Measurements from ENCODE around the gene UFD1. TPM values are rescaled to one million over a fixed set of nuclear protein-coding genes. Genes with fewer than 3 reads are reported as not detected.
"Not testable (repeated sequence)": the region's sequence is repeated elsewhere in the genome, so short reads cannot be mapped to it uniquely, and the experiment has no call there.

UFD1 gene
- total RNA-seq, 2 experiments from 2014 or later: 58.2 to 68.7 TPM

DNA sequence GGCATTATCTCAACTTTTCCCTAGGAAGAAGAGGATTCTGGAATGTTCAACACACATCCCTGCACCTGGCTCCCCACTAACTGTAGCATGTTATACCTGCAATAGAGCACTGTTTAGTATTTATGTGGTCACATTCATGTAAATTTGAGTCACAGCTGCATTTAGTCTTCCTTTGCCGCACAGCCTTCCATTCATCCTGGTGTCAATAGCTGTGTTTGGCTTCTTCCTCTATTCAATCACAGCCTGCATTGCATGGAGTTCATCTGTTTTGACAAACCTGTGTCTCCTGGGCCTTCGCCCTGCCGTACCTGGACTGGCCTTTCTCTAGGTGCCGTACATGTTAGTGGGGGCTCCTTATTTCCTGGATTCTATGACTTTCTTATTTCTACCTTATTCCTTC is 27.4 kb downstream of the UFD1 start:
- DNase-seq (no peak), ATAC-seq (ENCODE audit: low read depth) (no peak)
- Mint-ChIP-seq H3K36me3 (peaks cover 5% of the 10 kb centered on the region), H3K9me3 (no peaks in the 10 kb centered on the region), H3K4me3 (no peak overlapping the region), H3K4me1 (peaks cover 17% of the 10 kb centered on the region), H3K27me3 (no peaks in the 10 kb centered on the region), H3K27ac (no peak overlapping the region)
- POLR2A ChIA-PET: no interaction called here

GRCh38 chr22:19450363-19451175 is 28.4 kb downstream of the UFD1 start:
- Mint-ChIP-seq H3K4me3 (no peak overlapping the region), H3K36me3 (peaks cover 4% of the 10 kb centered on the region), H3K27me3 (no peaks in the 10 kb centered on the region), H3K9me3 (no peaks in the 10 kb centered on the region), H3K27ac (no peak overlapping the region), H3K4me1 (peaks cover 19% of the 10 kb centered on the region)
- DNase-seq (no peak), ATAC-seq (ENCODE audit: low read depth) (no peak)
- POLR2A ChIA-PET: interaction anchor here (1.1 kb wide), 1 partner anchor 19 kb away, joined by 4 read pairs; the partner anchor contains the start of gene HIRA

- POLR2A ChIA-PET: no interaction called here
- DNase-seq: no peak
- Mint-ChIP-seq H3K36me3 (peaks cover 8% of the 10 kb centered on the region), H3K27ac (no peak overlapping the region), H3K27me3 (no peaks in the 10 kb centered on the region), H3K9me3 (no peaks in the 10 kb centered on the region), H3K4me1 (peaks cover 27% of the 10 kb centered on the region), H3K4me3 (no peak overlapping the region)
- no peak for ATAC-seq (ENCODE audit: low read depth)
These were observed 29.6 kb downstream of the UFD1 start for GRCh38 chr22:19449422-19449767.

GRCh38 chr22:19448739-19449421 is 30.1 kb downstream of the UFD1 start:
- Mint-ChIP-seq H3K36me3 (peaks cover 9% of the 10 kb centered on the region), H3K27ac (peak overlapping the region; percentile 97), H3K4me3 (peak overlapping the region; percentile 97), H3K9me3 (no peaks in the 10 kb centered on the region), H3K4me1 (peaks cover 29% of the 10 kb centered on the region), H3K27me3 (no peaks in the 10 kb centered on the region)
- DNase-seq (no peak), ATAC-seq (ENCODE audit: low read depth) (no peak)
- POLR2A ChIA-PET: interaction anchor here (2.4 to 5.0 kb wide), 2 partner anchors 15 to 31 kb away, joined by 7 to 70 read pairs; partner anchors contain the start of genes CDC45, HIRA, MRPL40 and UFD1

DNA sequence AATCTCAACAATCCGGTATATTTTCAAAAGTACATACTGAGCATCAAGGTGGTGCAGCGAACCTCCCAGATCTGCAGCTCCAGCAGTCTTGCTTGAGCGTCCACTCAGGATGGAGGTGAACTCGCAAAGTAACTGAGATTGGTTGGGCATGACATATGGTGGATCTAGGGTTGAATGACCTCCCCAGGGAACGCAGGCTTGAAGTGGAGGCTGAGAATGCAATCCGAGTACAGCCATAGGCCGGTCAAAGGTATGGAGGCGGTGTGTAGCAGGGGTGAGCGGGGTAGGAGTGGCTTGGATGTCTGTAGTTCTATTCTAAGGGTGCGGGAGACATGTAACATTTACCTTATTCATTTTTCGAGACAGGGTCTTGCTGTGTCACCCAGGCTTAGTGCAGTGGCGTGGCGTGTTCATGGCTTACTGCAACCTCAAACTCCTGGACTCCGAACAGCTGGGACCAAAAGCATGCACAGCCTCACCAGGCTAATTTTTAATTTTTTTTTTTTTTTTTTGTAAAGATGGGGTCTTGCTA is 30.9 kb downstream of the UFD1 start:
- Mint-ChIP-seq H3K4me1 (peaks cover 31% of the 10 kb centered on the region), H3K9me3 (no peaks in the 10 kb centered on the region), H3K36me3 (peaks cover 11% of the 10 kb centered on the region), H3K4me3 (peak overlapping the region; percentile 97), H3K27me3 (no peaks in the 10 kb centered on the region), H3K27ac (peak overlapping the region; percentile 97)
- DNase-seq (no peak), ATAC-seq (ENCODE audit: low read depth) (peak; percentile 25)
- POLR2A ChIA-PET: interaction anchor here (1.0 to 5.0 kb wide), 5 partner anchors 14 to 304 kb away, joined by 3 to 70 read pairs (median 4); partner anchors contain the start of genes CDC45, ESS2, HIRA and MRPL40

DNA sequence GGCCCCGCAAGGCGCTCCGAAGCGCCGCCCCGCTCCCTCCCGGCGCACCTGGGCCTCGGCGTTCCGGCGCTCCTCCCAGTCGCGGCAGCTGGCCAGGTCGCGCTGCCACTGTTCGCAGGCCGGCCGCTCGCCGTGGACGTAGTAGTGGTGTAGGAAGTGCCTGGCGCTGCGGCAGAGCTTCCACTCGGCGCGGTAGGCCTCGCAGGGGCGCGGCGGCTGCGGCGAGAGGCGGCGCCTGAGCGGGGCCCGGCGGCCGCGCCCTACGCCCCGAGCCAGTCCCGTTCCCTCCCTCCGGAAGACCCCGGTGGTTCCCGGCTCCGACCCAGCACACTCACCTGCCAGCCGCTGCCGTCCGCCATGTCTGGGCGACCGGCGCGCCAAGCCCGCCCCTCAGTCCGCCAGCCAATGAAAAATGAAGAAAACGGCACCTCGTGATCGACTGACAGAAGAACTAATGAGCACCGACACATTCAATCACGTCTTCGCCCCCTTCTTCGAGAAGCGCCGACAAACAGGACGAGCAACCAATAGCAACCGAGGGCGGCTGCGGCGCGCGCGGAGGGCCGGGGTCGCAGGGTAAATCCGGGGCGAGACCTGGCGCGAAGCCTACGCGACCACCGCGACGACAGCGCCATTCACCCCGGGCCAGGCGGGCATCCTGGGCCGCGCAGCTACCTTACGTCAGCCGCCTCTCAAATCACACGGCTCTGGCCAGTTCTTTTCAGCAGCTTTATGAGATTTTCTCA is 31.5 kb downstream of the UFD1 start, which contains the start of gene C22orf39:
Gene C22orf39, minus strand, starts transcription at position 382 of the 746 bp plus-strand sequence. Its CDS starts 23 bp downstream, at position 359.
- DNase-seq (peak; percentile 84), ATAC-seq (ENCODE audit: low read depth) (peak; percentile 93)
- Mint-ChIP-seq H3K36me3 (peaks cover 11% of the 10 kb centered on the region), H3K27me3 (no peaks in the 10 kb centered on the region), H3K27ac (peak within 1 kb of the TSS; percentile 97), H3K9me3 (no peaks in the 10 kb centered on the region), H3K4me3 (peak within 1 kb of the TSS; percentile 97), H3K4me1 (peaks cover 33% of the 10 kb centered on the region)
- POLR2A ChIA-PET: interaction anchor here (1.0 to 5.0 kb wide), 7 partner anchors 14 to 303 kb away, joined by 3 to 70 read pairs (median 3); partner anchors contain the start of genes CDC45, CLTCL1, ESS2 and HIRA

DNA sequence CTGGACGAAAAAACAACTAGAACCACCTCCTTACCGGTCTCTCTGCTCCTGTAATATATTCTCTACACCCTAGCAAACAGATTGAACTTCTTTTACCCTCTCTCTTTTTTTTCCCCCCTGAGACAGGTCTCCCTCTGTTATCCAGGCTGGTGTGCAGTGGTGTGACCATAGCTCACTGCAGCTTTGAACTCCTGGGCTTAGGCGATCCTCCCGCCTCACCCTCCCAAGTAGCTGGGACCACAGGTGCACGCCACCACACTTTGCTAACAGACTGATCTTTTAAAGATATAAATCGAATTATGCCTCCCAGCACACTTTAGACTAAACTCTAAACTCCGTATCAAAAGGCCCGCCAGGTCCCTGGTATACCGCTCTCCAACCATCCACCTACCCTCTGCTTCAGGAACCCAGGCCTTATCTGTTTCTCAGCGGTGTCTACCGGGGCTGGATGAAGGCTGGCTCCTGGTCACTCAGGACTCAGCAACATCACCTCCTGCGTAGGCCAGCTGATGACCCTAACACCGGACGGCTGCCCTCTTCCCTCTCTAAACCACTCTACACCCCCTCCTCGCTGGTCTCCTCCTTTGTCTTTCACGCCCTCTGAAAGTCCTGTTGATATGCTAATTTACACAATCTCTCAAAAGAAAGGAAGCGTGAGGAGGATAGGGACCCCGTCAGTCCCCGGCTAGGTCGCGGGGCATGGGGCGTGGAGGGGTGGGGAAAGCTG is 32.2 kb downstream of the UFD1 start:
- DNase-seq: no peak
- Mint-ChIP-seq H3K9me3 (no peaks in the 10 kb centered on the region), H3K27ac (peak overlapping the region; percentile 75), H3K36me3 (peaks cover 14% of the 10 kb centered on the region), H3K27me3 (no peaks in the 10 kb centered on the region), H3K4me1 (peaks cover 33% of the 10 kb centered on the region), H3K4me3 (peak overlapping the region; percentile 97)
- POLR2A ChIA-PET: interaction anchor here (0.6 to 5.0 kb wide), 7 partner anchors 13 to 302 kb away, joined by 3 to 70 read pairs (median 3); partner anchors contain the start of genes CDC45, CLTCL1, ESS2 and HIRA
- no peak for ATAC-seq (ENCODE audit: low read depth)

GRCh38 chr22:19445279-19445982 is 33.6 kb downstream of the UFD1 start:
- not testable (repeated sequence) for H3K27ac Mint-ChIP-seq; ATAC-seq (ENCODE audit: low read depth); H3K9me3 Mint-ChIP-seq; DNase-seq; H3K27me3 Mint-ChIP-seq
- POLR2A ChIA-PET: interaction anchor here (0.7 to 5.0 kb wide), 2 partner anchors 12 to 34 kb away, joined by 3 to 70 read pairs; partner anchors contain the start of genes CDC45, HIRA and MRPL40
- Mint-ChIP-seq H3K4me3 (peak overlapping the region; percentile 13), H3K4me1 (peaks cover 31% of the 10 kb centered on the region), H3K36me3 (peaks cover 14% of the 10 kb centered on the region)

GRCh38 chr22:19443544-19444211 is 35.3 kb downstream of the UFD1 start:
- H3K4me1 Mint-ChIP-seq: peaks cover 29% of the 10 kb centered on the region
- POLR2A ChIA-PET: interaction anchor here (5.0 kb wide), 1 partner anchor 10 kb away, joined by 70 read pairs; the partner anchor contains the start of genes HIRA and MRPL40
- no peak overlapping the region for H3K27ac Mint-ChIP-seq
- no peak for DNase-seq
- no peak overlapping the region for H3K4me3 Mint-ChIP-seq
- H3K36me3 Mint-ChIP-seq: peaks cover 14% of the 10 kb centered on the region
- no peaks in the 10 kb centered on the region for H3K27me3 Mint-ChIP-seq
- ATAC-seq (ENCODE audit: low read depth): no peak
- no peaks in the 10 kb centered on the region for H3K9me3 Mint-ChIP-seq

GRCh38 chr22:19442166-19442565 is 36.8 kb downstream of the UFD1 start:
- H3K4me3 Mint-ChIP-seq: no peak overlapping the region
- POLR2A ChIA-PET: no interaction called here
- H3K27ac Mint-ChIP-seq: no peak overlapping the region
- ATAC-seq (ENCODE audit: low read depth): no peak
- H3K36me3 Mint-ChIP-seq: peaks cover 16% of the 10 kb centered on the region
- no peak for DNase-seq
- H3K4me1 Mint-ChIP-seq: peaks cover 26% of the 10 kb centered on the region
- H3K27me3 Mint-ChIP-seq: no peaks in the 10 kb centered on the region
- no peaks in the 10 kb centered on the region for H3K9me3 Mint-ChIP-seq

- POLR2A ChIA-PET: no interaction called here
- no peak overlapping the region for H3K4me3 Mint-ChIP-seq
- DNase-seq (no peak), ATAC-seq (ENCODE audit: low read depth) (no peak)
- H3K9me3 Mint-ChIP-seq: no peaks in the 10 kb centered on the region
- no peaks in the 10 kb centered on the region for H3K27me3 Mint-ChIP-seq
- H3K4me1 Mint-ChIP-seq: peaks cover 16% of the 10 kb centered on the region
- no peak overlapping the region for H3K27ac Mint-ChIP-seq
- peaks cover 14% of the 10 kb centered on the region for H3K36me3 Mint-ChIP-seq
These were observed 38.4 kb downstream of the UFD1 start for GRCh38 chr22:19440411-19441195.

All from activated naive CD8-positive, alpha-beta T cell treated with anti-CD3 and anti-CD28 coated beads, Interleukin-2, amount 10 ng/mL, durations not matched to agents 7 days and 5 days (primary cell).